Parathyroid adenoma (tissue), 2 donors: ENCODE measurements around the gene LRP1B.

Experiments used
- H2AFZ ChIP-seq: fragments of 300-600 bp; sonication (generic); one replicate; pipeline ENCODE4 v1.7.0; 2017; ENCODE audit warnings: antibody characterized with exemption, mild to moderate bottlenecking
- H3K27ac ChIP-seq: fragments of 300-600 bp; sonication (generic); one replicate; pipeline ENCODE4 v1.7.0; 2017
- H3K27me3 ChIP-seq: fragments of 300-600 bp; sonication (generic); one replicate; pipeline ENCODE4 v1.7.0; 2017; ENCODE audit warnings: low read length; ENCODE audit not compliant: control insufficient read depth, insufficient read depth
- H3K36me3 ChIP-seq: fragments of 300-600 bp; sonication (generic); one replicate; pipeline ENCODE4 v1.7.0; 2017; ENCODE audit warnings: low read length; ENCODE audit not compliant: control insufficient read depth, insufficient read depth
- H3K4me1 ChIP-seq: fragments of 300-600 bp; sonication (generic); one replicate; pipeline ENCODE4 v1.7.0; 2017; ENCODE audit warnings: control low read depth
- H3K4me2 ChIP-seq: fragments of 300-600 bp; sonication (generic); one replicate; pipeline ENCODE4 v1.7.0; 2017; ENCODE audit warnings: low read length
- H3K4me3 ChIP-seq: fragments of 300-600 bp; sonication (generic); one replicate; pipeline ENCODE4 v1.7.0; 2017; ENCODE audit warnings: low read depth, low read length
- H3K79me2 ChIP-seq: fragments of 300-600 bp; sonication (generic); one replicate; pipeline ENCODE4 v1.7.0; 2017; ENCODE audit warnings: control low read depth
- H3K9ac ChIP-seq: fragments of 300-600 bp; sonication (generic); one replicate; pipeline ENCODE4 v1.7.0; 2017; ENCODE audit warnings: mild to moderate bottlenecking
- H3K9me3 ChIP-seq: fragments of 300-600 bp; sonication (generic); one replicate; pipeline ENCODE4 v1.7.0; 2017; ENCODE audit warnings: low read length; ENCODE audit not compliant: control insufficient read depth
- CTCF ChIP-seq: fragments of 300-600 bp; sonication (generic); IDR thresholded peaks from one replicate; pipeline ENCODE4 v1.7.0; 2017; ENCODE audit warnings: antibody characterized with exemption, mild to moderate bottlenecking
- donor health status: primary hyperparathyroidism.

Gene LRP1B

DNA sequence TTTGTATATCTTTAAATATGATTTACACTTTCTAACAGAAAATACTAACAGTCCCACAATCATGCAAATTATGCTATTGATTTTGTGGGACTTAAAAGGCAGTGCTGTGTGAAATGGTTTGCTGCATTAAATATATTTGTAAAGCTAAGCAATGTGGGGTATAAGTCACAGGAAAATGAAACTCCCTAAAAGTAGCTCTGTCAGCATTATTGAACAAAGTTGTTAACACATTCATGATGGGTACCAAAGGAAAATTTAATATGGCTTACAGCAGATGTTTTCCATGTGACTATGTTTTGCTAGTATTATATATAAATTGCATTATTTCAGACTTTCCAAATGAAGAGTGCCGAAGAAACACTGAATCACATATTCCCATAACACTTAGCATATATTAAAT, 1450.0 kb downstream of the LRP1B start:
- Histone ChIP-seq H3K27ac (no peak overlapping the region), H3K4me2 (no peak overlapping the region), H3K9ac (no peak overlapping the region), H3K79me2 (no peaks in the 10 kb centered on the region), H3K4me1 (no peaks in the 10 kb centered on the region), H3K4me3 (no peak overlapping the region), H3K36me3 (no peaks in the 10 kb centered on the region), H3K9me3 (no peaks in the 10 kb centered on the region), H3K27me3 (no peaks in the 10 kb centered on the region), H2AFZ (no peak overlapping the region)
- TF ChIP-seq CTCF: no peak

DNA sequence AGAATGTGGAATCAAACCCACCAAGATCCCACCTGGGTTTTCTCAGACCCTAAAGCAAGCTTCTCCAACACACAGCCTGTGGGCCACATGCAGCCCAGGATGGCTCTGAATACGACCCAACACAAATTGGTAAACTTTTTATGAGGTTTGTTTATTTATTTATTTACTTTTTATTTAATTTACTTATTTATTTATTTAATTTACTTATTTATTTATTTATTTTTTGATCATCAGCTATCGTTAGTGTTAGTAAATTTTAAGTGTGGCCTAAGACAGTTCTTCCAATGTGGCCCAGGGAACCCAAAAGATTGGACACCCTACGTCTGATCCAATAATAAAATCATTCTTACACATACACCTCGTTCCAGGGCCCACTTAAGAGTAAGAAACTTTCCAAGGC, 1451.1 kb downstream of the LRP1B start:
- Histone ChIP-seq H2AFZ (no peak overlapping the region), H3K4me2 (no peak overlapping the region), H3K9me3 (no peaks in the 10 kb centered on the region), H3K9ac (no peak overlapping the region), H3K79me2 (no peaks in the 10 kb centered on the region), H3K4me1 (no peaks in the 10 kb centered on the region), H3K36me3 (no peaks in the 10 kb centered on the region), H3K27me3 (no peaks in the 10 kb centered on the region), H3K4me3 (no peak overlapping the region), H3K27ac (no peak overlapping the region)
- no peak for TF ChIP-seq CTCF

- no peak overlapping the region for H3K27ac ChIP-seq
- H3K4me2 ChIP-seq: no peak overlapping the region
- no peak overlapping the region for H3K9ac ChIP-seq
- H3K9me3 ChIP-seq: no peaks in the 10 kb centered on the region
- no peak overlapping the region for H3K4me3 ChIP-seq
- H3K36me3 ChIP-seq: no peaks in the 10 kb centered on the region
- H3K79me2 ChIP-seq: no peaks in the 10 kb centered on the region
- TF ChIP-seq CTCF: no peak
- no peaks in the 10 kb centered on the region for H3K27me3 ChIP-seq
- H3K4me1 ChIP-seq: no peaks in the 10 kb centered on the region
- H2AFZ ChIP-seq: no peak overlapping the region
Measured at GRCh38 chr2:140669911-140670310, 1460.9 kb downstream of the LRP1B start.

- Histone ChIP-seq H3K27ac (no peak overlapping the region), H3K4me1 (no peaks in the 10 kb centered on the region), H3K79me2 (no peaks in the 10 kb centered on the region), H3K27me3 (no peaks in the 10 kb centered on the region), H3K4me3 (no peak overlapping the region), H3K36me3 (no peaks in the 10 kb centered on the region), H3K9ac (no peak overlapping the region), H3K4me2 (no peak overlapping the region), H3K9me3 (no peaks in the 10 kb centered on the region), H2AFZ (no peak overlapping the region)
- no peak for TF ChIP-seq CTCF
Measured at GRCh38 chr2:140667203-140667602, 1463.6 kb downstream of the LRP1B start.

GRCh38 chr2:140662504-140662903, 1468.3 kb downstream of the LRP1B start:
- no peaks in the 10 kb centered on the region for H3K4me1 ChIP-seq
- H3K4me2 ChIP-seq: no peak overlapping the region
- H3K27ac ChIP-seq: no peak overlapping the region
- H3K27me3 ChIP-seq: no peaks in the 10 kb centered on the region
- no peak overlapping the region for H3K9ac ChIP-seq
- TF ChIP-seq CTCF: no peak
- H2AFZ ChIP-seq: no peak overlapping the region
- no peaks in the 10 kb centered on the region for H3K79me2 ChIP-seq
- H3K4me3 ChIP-seq: no peak overlapping the region
- no peaks in the 10 kb centered on the region for H3K36me3 ChIP-seq
- no peaks in the 10 kb centered on the region for H3K9me3 ChIP-seq
